Measurements from ENCODE around the gene VAC14. TPM values are rescaled to one million over a fixed set of nuclear protein-coding genes. Genes with fewer than 3 reads are reported as not detected.

VAC14 gene
- polyA plus RNA-seq, 1 of the 3 experiments (the other 2 are of a cell fraction), result 33.2 TPM

DNA sequence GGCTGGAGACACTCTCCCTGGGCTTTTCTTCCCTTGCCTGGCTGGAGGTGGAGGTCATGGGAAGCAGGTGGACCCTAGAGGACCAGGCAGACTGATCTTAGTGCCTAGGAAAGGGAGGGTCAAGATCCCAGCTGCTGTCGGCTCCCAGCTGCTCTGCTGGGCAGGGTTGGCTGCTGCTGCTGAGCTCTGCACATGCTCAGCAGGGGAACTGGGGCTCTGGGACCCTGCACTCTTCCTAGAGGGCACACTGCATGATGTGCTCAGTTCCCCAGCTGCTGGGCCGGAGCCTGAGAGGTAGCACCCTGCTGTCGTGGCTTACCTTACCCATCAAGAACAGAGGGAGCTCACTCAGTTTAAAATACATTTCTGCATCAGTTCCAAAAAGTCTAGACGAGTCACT lies 34.3 kb downstream of the VAC14 start (continued):
- TF ChIP-seq NFIC (IDR thresholded peaks at IDR 0.05; ENCODE audit: borderline replicate concordance) (no peak), POLR2AphosphoS5 (IDR thresholded peaks at IDR 0.05; ENCODE audit: low read depth, low read length) (no peak), ELF1 (IDR thresholded peaks at IDR 0.05) (no peak), RXRA (IDR thresholded peaks at IDR 0.05; ENCODE audit: borderline replicate concordance, low read depth) (no peak), SMC3 (IDR thresholded peaks at IDR 0.05; ENCODE audit: low read depth, low read length) (no peak)
- TF ChIP-seq, protein P1, sequence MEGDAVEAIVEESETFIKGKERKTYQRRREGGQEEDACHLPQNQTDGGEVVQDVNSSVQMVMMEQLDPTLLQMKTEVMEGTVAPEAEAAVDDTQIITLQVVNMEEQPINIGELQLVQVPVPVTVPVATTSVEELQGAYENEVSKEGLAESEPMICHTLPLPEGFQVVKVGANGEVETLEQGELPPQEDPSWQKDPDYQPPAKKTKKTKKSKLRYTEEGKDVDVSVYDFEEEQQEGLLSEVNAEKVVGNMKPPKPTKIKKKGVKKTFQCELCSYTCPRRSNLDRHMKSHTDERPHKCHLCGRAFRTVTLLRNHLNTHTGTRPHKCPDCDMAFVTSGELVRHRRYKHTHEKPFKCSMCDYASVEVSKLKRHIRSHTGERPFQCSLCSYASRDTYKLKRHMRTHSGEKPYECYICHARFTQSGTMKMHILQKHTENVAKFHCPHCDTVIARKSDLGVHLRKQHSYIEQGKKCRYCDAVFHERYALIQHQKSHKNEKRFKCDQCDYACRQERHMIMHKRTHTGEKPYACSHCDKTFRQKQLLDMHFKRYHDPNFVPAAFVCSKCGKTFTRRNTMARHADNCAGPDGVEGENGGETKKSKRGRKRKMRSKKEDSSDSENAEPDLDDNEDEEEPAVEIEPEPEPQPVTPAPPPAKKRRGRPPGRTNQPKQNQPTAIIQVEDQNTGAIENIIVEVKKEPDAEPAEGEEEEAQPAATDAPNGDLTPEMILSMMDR (IDR thresholded peaks at IDR 0.05), result no peak
- TF ChIP-seq, protein P2, sequence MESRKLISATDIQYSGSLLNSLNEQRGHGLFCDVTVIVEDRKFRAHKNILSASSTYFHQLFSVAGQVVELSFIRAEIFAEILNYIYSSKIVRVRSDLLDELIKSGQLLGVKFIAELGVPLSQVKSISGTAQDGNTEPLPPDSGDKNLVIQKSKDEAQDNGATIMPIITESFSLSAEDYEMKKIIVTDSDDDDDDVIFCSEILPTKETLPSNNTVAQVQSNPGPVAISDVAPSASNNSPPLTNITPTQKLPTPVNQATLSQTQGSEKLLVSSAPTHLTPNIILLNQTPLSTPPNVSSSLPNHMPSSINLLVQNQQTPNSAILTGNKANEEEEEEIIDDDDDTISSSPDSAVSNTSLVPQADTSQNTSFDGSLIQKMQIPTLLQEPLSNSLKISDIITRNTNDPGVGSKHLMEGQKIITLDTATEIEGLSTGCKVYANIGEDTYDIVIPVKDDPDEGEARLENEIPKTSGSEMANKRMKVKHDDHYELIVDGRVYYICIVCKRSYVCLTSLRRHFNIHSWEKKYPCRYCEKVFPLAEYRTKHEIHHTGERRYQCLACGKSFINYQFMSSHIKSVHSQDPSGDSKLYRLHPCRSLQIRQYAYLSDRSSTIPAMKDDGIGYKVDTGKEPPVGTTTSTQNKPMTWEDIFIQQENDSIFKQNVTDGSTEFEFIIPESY (IDR thresholded peaks at IDR 0.05; ENCODE audit: borderline replicate concordance, low read depth), result no peak
- TF ChIP-seq, protein P3, sequence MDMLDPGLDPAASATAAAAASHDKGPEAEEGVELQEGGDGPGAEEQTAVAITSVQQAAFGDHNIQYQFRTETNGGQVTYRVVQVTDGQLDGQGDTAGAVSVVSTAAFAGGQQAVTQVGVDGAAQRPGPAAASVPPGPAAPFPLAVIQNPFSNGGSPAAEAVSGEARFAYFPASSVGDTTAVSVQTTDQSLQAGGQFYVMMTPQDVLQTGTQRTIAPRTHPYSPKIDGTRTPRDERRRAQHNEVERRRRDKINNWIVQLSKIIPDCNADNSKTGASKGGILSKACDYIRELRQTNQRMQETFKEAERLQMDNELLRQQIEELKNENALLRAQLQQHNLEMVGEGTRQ (IDR thresholded peaks at IDR 0.05; ENCODE audit: borderline replicate concordance, low read depth, low read length), result no peak

DNA sequence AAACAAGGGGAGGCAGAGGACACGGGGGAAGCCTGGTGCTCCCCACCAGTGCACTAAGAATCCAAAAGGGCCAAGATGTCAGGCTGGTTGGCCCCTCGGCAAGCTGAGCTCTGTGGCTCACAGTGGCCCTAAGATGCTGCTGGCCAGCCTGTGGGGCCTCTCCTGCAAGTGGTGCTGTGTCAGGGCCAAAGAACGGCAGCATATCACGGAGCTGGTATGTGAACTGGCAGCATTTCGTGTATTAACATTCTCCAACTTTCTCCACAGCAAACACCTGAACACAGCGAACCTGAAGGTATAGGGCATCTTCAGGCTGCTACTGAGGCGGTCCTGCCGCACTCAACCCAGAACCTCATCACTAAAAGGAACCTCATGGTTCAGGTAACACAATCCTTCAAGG lies 34.8 kb downstream of the VAC14 start:
- WGBS (ENCODE audit: low lambda C conversion rate), result 97% methylated on average over 5 of the region's 8 CpGs
- H2AFZ ChIP-seq (ENCODE audit: low read depth), result no peak overlapping the region
- TF ChIP-seq JUND (IDR thresholded peaks at IDR 0.05) (no peak), TEAD4 (IDR thresholded peaks at IDR 0.05; ENCODE audit: borderline replicate concordance, insufficient read depth) (no peak), SMC3 (IDR thresholded peaks at IDR 0.05; ENCODE audit: low read depth, low read length) (no peak), EP300 (IDR thresholded peaks at IDR 0.05; ENCODE audit: borderline replicate concordance in 1 of 2, low read depth in 1 of 2, low read length in 1 of 2) (no peak), POLR2AphosphoS5 (IDR thresholded peaks at IDR 0.05; ENCODE audit: low read depth, low read length) (no peak), RAD21 (IDR thresholded peaks at IDR 0.05; ENCODE audit: low read length) (no peak), SIN3A (IDR thresholded peaks at IDR 0.05; ENCODE audit: borderline replicate concordance, low read depth, low read length) (no peak), RFX5 (IDR thresholded peaks at IDR 0.05; ENCODE audit: low read length) (no peak), FOXJ3 (CRISPR knock-in tag; IDR thresholded peaks at IDR 0.05) (no peak), MXI1 (IDR thresholded peaks at IDR 0.05; ENCODE audit: low read depth, low read length) (no peak), GABPA (IDR thresholded peaks at IDR 0.05; ENCODE audit: low read depth) (no peak), GATA2 (CRISPR knock-in tag; IDR thresholded peaks at IDR 0.05) (no peak), RCOR1 (IDR thresholded peaks at IDR 0.05; ENCODE audit: low read length) (no peak), TCF12 (IDR thresholded peaks at IDR 0.05) (no peak), CHD2 (IDR thresholded peaks at IDR 0.05; ENCODE audit: low read length, partially characterized antibody) (no peak), MEF2A (IDR thresholded peaks at IDR 0.05; ENCODE audit: borderline replicate concordance, low read depth) (no peak), TAF1 (IDR thresholded peaks at IDR 0.05; ENCODE audit: borderline replicate concordance, low read depth, low read length) (no peak)
- TF ChIP-seq, protein P2 (IDR thresholded peaks at IDR 0.05; ENCODE audit: borderline replicate concordance, low read depth), result no peak
- TF ChIP-seq, protein P4, sequence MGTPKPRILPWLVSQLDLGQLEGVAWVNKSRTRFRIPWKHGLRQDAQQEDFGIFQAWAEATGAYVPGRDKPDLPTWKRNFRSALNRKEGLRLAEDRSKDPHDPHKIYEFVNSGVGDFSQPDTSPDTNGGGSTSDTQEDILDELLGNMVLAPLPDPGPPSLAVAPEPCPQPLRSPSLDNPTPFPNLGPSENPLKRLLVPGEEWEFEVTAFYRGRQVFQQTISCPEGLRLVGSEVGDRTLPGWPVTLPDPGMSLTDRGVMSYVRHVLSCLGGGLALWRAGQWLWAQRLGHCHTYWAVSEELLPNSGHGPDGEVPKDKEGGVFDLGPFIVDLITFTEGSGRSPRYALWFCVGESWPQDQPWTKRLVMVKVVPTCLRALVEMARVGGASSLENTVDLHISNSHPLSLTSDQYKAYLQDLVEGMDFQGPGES (IDR thresholded peaks at IDR 0.05; ENCODE audit: low read depth, low read length), result no peak
- H3K4me2 ChIP-seq, result no peak overlapping the region
- H3K9me3 ChIP-seq, result no peaks in the 10 kb centered on the region
- no peak overlapping the region for H3K4me3 ChIP-seq (ENCODE audit: low read depth in 2 of 2, low read length in 1 of 2)
- DNase-seq, result no peak
- H3K9ac ChIP-seq, result no peak overlapping the region
- POLR2A ChIA-PET, result no interaction called here
- CTCF ChIA-PET, result interaction anchor here (1.6 to 9.6 kb wide), 3 partner anchors 13 to 87 kb away, joined by 3 to 181 read pairs (median 8); partner anchors contain the start of gene MTSS2
- no peaks in the 10 kb centered on the region for H4K20me1 ChIP-seq (ENCODE audit: insufficient read depth)
- H3F3A ChIP-seq (replicated peaks; ENCODE audit: insufficient read depth), result peaks cover 11% of the 10 kb centered on the region
- no peaks in the 10 kb centered on the region for H3K9me2 ChIP-seq
- H3K79me2 ChIP-seq (ENCODE audit: insufficient read depth), result no peaks in the 10 kb centered on the region
- H3K36me3 ChIP-seq (replicated peaks in 1 of 2; ENCODE audit: control insufficient read depth in 1 of 2, insufficient read depth in 2 of 2, low read length in 1 of 2), result peaks cover 7 to 25% of the 10 kb centered on the region in 2 experiments
- H3K27ac ChIP-seq (ENCODE audit: low read depth in 2 of 2, low read length in 1 of 2), result no peak overlapping the region
- H3K27me3 ChIP-seq (ENCODE audit: insufficient read depth), result no peaks in the 10 kb centered on the region
- peaks cover 5 to 9% of the 10 kb centered on the region in 2 experiments; a peak in 3 of 4 replicates for H3K4me1 ChIP-seq (ENCODE audit: control insufficient read depth in 1 of 2, insufficient read depth in 2 of 2, low read depth in 1 of 2, low read length in 1 of 2)

All from SK-N-SH (cell line).